IPS-18c (cell line): ENCODE measurements around the gene TXN2.

ENCODE experiments used
- H3K4me3 ChIP-seq: 2 replicates; pipeline ENCODE4 v1.7.0; 2013; ENCODE audit warnings: low read depth, mild to moderate bottlenecking, low read length, moderate library complexity; ENCODE audit not compliant: insufficient read depth
- H3K9me3 ChIP-seq: one replicate; pipeline ENCODE4 v1.6.1; 2013; ENCODE audit warnings: mild to moderate bottlenecking, low read length, moderate library complexity; ENCODE audit not compliant: control insufficient read depth, insufficient read depth

The TXN2 gene

DNA sequence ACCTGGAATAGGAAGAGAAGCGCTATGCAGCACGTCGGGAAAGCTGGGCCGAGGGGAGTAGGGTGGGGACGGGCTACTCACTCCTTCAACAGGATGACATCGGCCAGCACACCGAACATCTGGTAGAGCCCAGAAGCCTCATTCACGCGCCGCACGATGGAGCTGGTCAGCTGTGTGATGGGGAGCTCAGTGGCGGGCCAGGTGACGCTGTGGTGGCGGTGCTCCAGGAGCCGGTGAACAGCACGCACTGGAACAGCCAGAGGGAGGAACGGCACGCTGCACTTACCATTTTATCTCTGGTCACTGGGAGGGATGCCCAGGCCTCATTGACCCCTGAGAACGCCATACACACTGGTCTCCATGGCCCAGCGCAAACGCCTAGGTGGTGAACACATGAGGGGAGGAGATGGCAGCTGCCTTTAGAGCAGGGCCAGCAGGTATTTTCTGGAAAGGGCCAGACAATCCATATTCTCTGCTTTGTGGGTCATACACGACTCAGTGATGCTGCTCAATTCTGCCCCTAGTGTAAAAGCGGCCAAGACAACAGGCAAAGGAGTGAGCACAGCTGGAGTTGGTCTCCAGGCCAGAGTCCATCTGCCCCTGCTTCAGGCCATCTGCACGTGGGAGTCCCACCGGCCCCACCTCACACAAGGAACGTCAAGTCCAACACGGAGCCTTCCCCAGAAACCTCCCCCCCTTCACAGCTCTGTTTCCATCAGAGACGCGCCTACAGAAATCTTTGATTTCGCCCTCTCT, 16.6 kb upstream of the TXN2 start:
- no peaks in the 10 kb centered on the region for H3K9me3 ChIP-seq
- H3K4me3 ChIP-seq, result no peak overlapping the region

DNA sequence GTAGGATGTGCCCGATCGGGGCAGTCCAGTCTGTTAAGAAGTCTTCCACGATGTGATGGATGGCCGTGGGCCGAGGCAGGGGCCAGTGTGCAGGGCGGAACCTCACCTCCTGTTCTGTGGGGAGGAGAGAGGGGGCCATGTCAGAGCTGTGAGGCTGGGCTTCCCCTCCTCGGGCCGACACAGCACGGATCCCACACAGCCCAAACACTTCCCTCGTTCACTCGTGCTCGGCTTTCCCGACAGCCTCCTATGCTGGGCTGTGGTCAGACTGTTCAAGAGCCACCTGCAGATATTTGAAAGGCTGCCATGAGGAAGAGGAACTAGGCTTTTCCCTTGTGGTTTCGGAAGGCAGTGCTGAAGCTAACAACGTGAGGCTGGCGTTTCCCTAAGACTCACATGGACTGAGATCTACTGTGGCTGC, 12.3 kb upstream of the TXN2 start:
- H3K4me3 ChIP-seq, result no peak overlapping the region

DNA sequence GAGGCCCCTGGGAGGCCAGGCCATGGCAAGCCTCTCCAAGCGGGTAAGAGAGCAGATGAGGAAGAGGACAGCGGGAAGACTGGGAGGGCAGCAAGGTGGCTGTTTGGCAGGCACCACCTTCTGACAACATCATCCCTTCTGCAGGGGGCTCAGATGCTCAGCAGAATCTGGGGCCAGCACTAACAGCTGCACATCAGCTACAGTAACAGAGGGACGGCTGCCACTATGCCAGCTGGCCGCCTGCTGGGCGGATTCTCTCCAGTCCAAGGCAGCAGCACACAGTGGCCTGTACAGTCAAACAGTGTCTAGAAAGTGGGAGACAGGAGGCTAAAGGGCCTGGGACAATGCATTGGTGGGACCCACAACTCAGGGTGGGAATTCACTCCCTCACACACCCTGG, 10.7 kb upstream of the TXN2 start:
- no peak overlapping the region for H3K4me3 ChIP-seq
- no peaks in the 10 kb centered on the region for H3K9me3 ChIP-seq

More for the DNA sequence above, 12.3 kb upstream of the TXN2 start:
- no peaks in the 10 kb centered on the region for H3K9me3 ChIP-seq

DNA sequence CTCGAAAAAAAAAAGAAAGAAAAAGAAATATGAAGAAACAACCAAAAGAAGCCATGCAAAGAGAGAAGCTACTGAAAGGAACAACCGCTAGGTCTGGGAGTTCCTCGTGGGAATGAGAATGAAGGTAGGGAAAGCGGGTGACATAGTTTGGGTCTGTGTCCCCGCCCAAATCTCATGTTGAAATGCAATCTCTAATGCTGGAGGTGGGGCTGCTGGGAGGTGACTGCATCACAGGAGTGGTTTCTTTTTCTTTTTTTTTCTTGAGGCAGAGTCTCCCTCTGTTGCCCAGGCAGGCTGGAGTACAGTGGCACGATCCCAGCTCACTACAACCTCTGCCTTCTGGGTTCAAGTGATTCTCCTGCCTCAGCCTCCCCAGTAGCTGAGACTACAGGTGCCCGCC, 9.7 kb upstream of the TXN2 start:
- Histone ChIP-seq H3K4me3 (no peak overlapping the region), H3K9me3 (no peaks in the 10 kb centered on the region)

DNA sequence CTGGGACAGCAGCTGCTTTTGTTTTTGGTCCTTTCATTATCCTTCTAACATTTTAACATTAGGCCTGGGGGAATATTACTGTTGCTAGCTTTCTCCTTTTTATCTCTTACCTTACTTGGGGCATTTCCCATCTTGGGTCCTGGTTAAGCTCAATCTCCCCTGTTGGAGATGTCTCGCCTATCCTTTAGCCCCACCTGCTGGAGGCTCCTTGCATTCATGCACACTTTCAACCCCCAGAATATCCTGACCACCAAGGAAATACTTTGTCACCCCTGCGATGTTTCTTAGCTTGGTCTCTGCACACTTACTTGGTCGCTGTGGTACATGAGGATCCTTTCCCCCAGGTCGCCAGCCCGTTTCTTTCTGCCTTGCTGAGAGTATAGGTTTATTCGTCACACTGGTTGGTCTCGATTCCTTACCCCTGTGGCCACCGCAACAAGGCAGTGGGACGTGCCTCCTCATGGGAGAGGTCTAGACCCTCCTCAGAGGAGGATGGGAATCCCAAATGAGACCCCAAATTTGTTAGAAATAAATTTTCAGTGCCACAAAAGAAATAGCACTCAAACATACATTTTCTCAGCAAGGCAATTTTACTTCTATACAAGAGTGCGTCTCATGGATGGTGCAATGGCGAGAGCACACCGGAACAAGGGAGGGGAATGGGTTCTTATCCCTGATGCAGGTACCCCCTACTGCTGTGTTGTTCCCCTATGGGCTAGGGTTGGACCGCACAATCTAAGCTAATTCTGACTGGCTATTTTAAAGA, 5.4 kb upstream of the TXN2 start:
- Histone ChIP-seq H3K9me3 (no peaks in the 10 kb centered on the region), H3K4me3 (no peak overlapping the region)

GRCh38 chr22:36480941-36481392, 473 bp downstream of the TXN2 start:
- Histone ChIP-seq H3K9me3 (no peaks in the 10 kb centered on the region), H3K4me3 (peak overlapping the region; percentile 74)

GRCh38 chr22:36478966-36479365, 2.5 kb downstream of the TXN2 start:
- Histone ChIP-seq H3K4me3 (no peak overlapping the region), H3K9me3 (no peaks in the 10 kb centered on the region)

DNA sequence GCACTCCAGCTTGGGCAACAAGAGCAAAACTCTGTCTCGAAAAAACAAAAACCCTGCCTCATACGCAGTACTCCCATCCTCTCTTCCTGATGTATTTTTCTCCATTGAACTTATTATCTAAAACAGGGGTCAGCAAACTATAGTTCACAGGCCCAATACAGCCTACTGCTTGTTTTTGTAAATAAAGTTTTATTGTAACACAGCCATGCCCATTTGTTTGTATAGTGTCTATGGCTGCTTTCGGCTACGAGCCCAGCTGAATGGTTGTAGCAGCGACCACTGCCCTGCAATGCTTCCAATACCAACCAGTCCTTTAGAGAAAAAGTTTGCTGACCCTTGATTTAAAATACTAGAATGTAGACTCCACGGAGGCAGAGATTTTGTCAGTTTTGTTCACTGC, 6.1 kb downstream of the TXN2 start:
- no peaks in the 10 kb centered on the region for H3K9me3 ChIP-seq
- H3K4me3 ChIP-seq, result no peak overlapping the region

DNA sequence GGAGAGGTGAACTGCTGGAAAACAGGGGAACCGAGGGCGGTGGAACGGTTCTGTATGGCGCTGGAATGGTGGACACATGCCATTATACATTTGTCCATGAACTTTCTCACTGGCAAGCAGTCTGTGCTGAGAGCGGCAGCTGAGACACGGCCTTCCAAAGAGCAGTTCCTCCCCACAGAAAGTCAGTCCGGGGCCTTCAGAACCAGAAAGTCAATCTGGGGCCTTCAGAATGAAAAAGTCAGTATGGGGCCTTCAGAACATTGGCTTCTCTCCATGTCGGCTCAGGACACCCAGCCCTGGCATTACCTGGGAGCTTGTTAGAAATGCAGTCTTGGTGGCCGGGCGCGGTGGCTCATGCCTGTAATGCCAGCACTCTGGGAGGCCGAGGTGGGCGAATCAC, 8.8 kb downstream of the TXN2 start:
- Histone ChIP-seq H3K9me3 (no peaks in the 10 kb centered on the region), H3K4me3 (no peak overlapping the region)

- Histone ChIP-seq H3K9me3 (no peaks in the 10 kb centered on the region), H3K4me3 (no peak overlapping the region)
Measured at GRCh38 chr22:36471341-36471821, 10.1 kb downstream of the TXN2 start.

DNA sequence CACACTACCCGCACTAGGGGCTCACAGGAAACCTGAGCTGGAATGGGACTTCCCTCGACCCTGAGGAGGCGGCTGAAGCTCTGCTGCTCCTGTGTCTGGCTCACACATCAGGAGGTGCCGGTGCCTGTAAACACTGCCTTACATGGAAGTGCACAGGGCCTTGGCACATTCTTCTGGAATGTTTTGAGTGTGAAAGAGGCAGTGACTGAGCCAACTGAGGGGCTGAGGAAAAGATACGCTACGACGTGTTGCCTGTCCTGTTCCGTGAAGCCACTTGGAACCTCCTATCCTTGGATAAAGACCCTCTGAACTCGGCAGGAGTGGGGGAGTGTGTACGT, 10.5 kb downstream of the TXN2 start:
- Histone ChIP-seq H3K9me3 (no peaks in the 10 kb centered on the region), H3K4me3 (no peak overlapping the region)

- Histone ChIP-seq H3K4me3 (no peak overlapping the region), H3K9me3 (no peaks in the 10 kb centered on the region)
Measured at GRCh38 chr22:36470162-36470993, 11.1 kb downstream of the TXN2 start.

- H3K4me3 ChIP-seq, result no peak overlapping the region
- no peaks in the 10 kb centered on the region for H3K9me3 ChIP-seq
Measured at GRCh38 chr22:36469094-36469710, 12.2 kb downstream of the TXN2 start.

DNA sequence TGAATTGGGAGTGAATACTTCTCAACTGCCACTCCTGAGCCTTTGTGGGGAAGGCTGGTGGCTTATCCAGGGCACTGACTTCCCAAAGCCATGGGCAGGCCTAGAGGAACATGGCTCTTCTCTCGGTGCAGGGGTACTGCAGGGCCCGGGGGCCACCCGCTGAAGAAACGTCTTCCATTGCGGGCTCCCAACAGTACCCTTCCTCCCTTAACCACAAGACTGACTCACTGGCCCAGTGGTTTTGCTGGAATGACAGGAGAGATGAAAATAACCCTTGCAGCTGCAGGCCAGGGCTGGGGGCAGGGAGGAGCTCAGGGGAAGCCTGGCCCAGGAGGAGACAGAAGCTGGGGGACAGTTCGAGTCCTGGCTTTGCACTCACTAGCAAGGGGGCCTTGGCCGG, 13.5 kb downstream of the TXN2 start:
- Histone ChIP-seq H3K4me3 (no peak overlapping the region), H3K9me3 (no peaks in the 10 kb centered on the region)

DNA sequence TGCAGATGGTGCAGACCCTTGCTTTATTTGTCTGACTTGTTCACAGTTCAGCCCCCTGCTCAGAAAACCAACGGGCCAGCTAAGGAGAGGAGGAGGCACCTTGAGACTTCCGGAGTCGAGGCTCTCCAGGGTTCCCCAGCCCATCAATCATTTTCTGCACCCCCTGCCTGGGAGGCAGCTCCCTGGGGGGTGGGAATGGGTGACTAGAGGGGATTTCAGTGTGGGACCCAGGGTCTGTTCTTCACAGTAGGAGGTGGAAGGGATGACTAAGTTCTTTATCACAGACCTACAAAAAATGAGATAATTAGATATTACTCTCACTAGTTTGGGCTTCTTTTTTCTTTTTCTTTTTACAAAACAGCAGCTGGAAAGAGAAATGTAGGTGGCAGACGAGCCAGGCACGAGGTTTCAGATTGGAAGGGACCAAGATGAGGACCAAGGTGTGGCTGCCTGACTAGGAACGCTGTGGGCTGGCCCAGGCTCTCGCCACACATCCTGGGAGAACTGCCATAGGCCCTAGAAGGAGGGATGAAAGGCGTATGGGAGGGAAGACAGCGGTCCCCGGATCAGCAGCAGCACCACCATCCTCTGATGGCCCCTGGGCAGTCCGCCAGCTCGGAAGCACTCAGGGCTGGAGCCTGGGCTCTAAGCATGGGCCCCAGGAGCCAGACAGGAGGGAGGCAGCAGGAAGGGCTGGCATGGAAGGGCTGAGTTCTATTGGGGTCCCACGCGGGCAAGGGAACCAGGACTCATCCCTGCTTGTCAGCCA, 14.2 kb downstream of the TXN2 start:
- Histone ChIP-seq H3K4me3 (no peak overlapping the region), H3K9me3 (peaks cover 2% of the 10 kb centered on the region)

- Histone ChIP-seq H3K9me3 (peaks cover 2% of the 10 kb centered on the region), H3K4me3 (no peak overlapping the region)
Measured at GRCh38 chr22:36466258-36466657, 15.2 kb downstream of the TXN2 start.
